OCI-LY1 (cell line): Measurements from ENCODE around the gene ITPK1.
A peak's percentile ranks its signal among the peaks of the same experiment; 100 is the strongest.
"Not testable (repeated sequence)": the region's sequence is repeated elsewhere in the genome, so short reads cannot be mapped to it uniquely, and the experiment has no call there.

Source experiments
- H2AFZ ChIP-seq: fragments of 200-600 bp; sonication (generic), shearing (Covaris generic); 2 replicates; pipeline ENCODE4 v1.6.0; 2014; ENCODE audit warnings: antibody characterized with exemption, mild to moderate bottlenecking, low read length
- H3F3A ChIP-seq: fragments of 200-600 bp; sonication (generic), shearing (Covaris generic); 2 replicates; pipeline ENCODE4 v1.6.0; 2014; ENCODE audit warnings: mild to moderate bottlenecking, antibody characterized with exemption, low read length, moderate library complexity; ENCODE audit not compliant: insufficient read depth
- H3K27ac ChIP-seq: fragments of 200-600 bp; sonication (generic); 2 replicates; pipeline ENCODE4 v1.5.1; 2014; ENCODE audit warnings: low read length, mixed run types, mild to moderate bottlenecking, low read depth; ENCODE audit not compliant: poor library complexity, severe bottlenecking
- H3K27me3 ChIP-seq: fragments of 200-600 bp; sonication (generic); 2 replicates; pipeline ENCODE4 v1.6.0; 2014; ENCODE audit warnings: antibody characterized with exemption, mild to moderate bottlenecking, low read length, moderate library complexity; ENCODE audit not compliant: insufficient read depth
- H3K36me3 ChIP-seq: fragments of 200-600 bp; sonication (generic); 2 replicates; pipeline ENCODE4 v1.6.1; 2014; ENCODE audit warnings: mild to moderate bottlenecking, antibody characterized with exemption, low read length, moderate library complexity, mixed read lengths; ENCODE audit not compliant: insufficient read depth
- H3K4me1 ChIP-seq: fragments of 200-600 bp; sonication (generic); 2 replicates; pipeline ENCODE4 v1.5.1; 2014; ENCODE audit warnings: mild to moderate bottlenecking, low read length, moderate library complexity; ENCODE audit not compliant: insufficient read depth, severe bottlenecking
- H3K4me2 ChIP-seq: fragments of 200-600 bp; sonication (generic), shearing (Covaris generic); 2 replicates; pipeline ENCODE4 v1.6.1; 2014; ENCODE audit warnings: low read length
- H3K4me3 ChIP-seq: fragments of 200-600 bp; sonication (generic); 2 replicates; pipeline ENCODE4 v1.5.1; 2014; ENCODE audit warnings: low read length, low read depth, mild to moderate bottlenecking, mixed read lengths; ENCODE audit not compliant: poor library complexity, severe bottlenecking
- H3K79me2 ChIP-seq: fragments of 200-600 bp; shearing (Covaris generic); 2 replicates; pipeline ENCODE4 v1.6.1; 2016; ENCODE audit warnings: mixed run types, low read length, mixed read lengths; ENCODE audit not compliant: insufficient read depth
- H3K9ac ChIP-seq: fragments of 200-600 bp; sonication (generic), shearing (Covaris generic); 2 replicates; pipeline ENCODE4 v1.6.1; 2014; ENCODE audit warnings: mild to moderate bottlenecking, low read length, mixed read lengths
- H3K9me2 ChIP-seq: fragments of 200-600 bp; sonication (generic), shearing (Covaris generic); 2 replicates; pipeline ENCODE4 v1.6.1; 2014; ENCODE audit warnings: low read depth, mild to moderate bottlenecking, low read length, mixed read lengths
- H3K9me3 ChIP-seq: fragments of 200-600 bp; shearing (Covaris generic); 2 replicates; pipeline ENCODE4 v1.6.1; 2014; ENCODE audit warnings: low read length, mixed read lengths
- H4K20me1 ChIP-seq: fragments of 200-600 bp; sonication (generic), shearing (Covaris generic); 2 replicates; pipeline ENCODE4 v1.6.0; 2016; ENCODE audit warnings: mild to moderate bottlenecking, low read length; ENCODE audit not compliant: insufficient read depth
- CTCF ChIP-seq: fragments of 200-600 bp; sonication (generic), shearing (Covaris generic); IDR thresholded peaks from 2 replicates; pipeline ENCODE4 v1.5.1; 2017; ENCODE audit warnings: mild to moderate bottlenecking, antibody characterized with exemption, low read length, moderate library complexity, mixed read lengths
- EZH2 ChIP-seq: fragments of 200-600 bp; sonication (generic), shearing (Covaris generic); IDR thresholded peaks from 2 replicates; pipeline ENCODE4 v1.8.0; 2017; ENCODE audit warnings: borderline replicate concordance, mixed run types, mild to moderate bottlenecking, antibody characterized with exemption, low read length, moderate library complexity, mixed read lengths

Gene ITPK1

DNA sequence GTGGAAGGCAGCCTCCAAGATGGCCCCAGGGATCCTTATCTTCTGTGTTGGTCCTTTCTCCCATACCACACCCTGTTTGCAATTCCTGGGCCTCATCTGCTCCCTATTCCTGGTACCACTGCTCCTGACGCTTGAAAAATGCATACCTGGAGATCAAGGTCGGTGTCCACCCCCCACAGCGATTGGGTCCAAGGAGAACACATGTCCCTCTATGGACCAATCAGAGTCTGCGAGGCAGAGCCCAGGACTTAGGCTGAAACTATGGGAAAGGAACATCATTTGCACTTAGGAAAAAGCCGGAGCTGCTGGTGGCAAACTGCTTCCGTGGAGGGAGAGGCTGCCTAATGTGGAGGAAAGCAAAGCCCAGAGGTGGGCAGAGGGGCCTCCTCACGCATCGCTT, 33.3 kb upstream of the ITPK1 start:
- Histone ChIP-seq H2AFZ (no peak overlapping the region), H3K27ac (no peak overlapping the region), H3K4me2 (no peak overlapping the region), H3K27me3 (no peaks in the 10 kb centered on the region), H4K20me1 (no peaks in the 10 kb centered on the region), H3K36me3 (no peaks in the 10 kb centered on the region), H3K9me3 (no peaks in the 10 kb centered on the region), H3K79me2 (no peaks in the 10 kb centered on the region), H3K9me2 (no peaks in the 10 kb centered on the region), H3F3A (no peaks in the 10 kb centered on the region), H3K4me3 (no peak overlapping the region), H3K9ac (no peak overlapping the region), H3K4me1 (peaks cover 8% of the 10 kb centered on the region)
- TF ChIP-seq EZH2: no peak

- Histone ChIP-seq H3K79me2 (no peaks in the 10 kb centered on the region), H4K20me1 (no peaks in the 10 kb centered on the region), H3K27me3 (no peaks in the 10 kb centered on the region), H3K4me3 (no peak overlapping the region), H2AFZ (no peak overlapping the region), H3K9me2 (no peaks in the 10 kb centered on the region), H3K9me3 (no peaks in the 10 kb centered on the region), H3K36me3 (no peaks in the 10 kb centered on the region), H3K27ac (no peak overlapping the region), H3K4me1 (peaks cover 8% of the 10 kb centered on the region), H3K4me2 (no peak overlapping the region), H3K9ac (no peak overlapping the region), H3F3A (no peaks in the 10 kb centered on the region)
- no peak for TF ChIP-seq EZH2
- TF ChIP-seq CTCF: no peak
Measured at GRCh38 chr14:93146119-93146518, 30.4 kb upstream of the ITPK1 start.

DNA sequence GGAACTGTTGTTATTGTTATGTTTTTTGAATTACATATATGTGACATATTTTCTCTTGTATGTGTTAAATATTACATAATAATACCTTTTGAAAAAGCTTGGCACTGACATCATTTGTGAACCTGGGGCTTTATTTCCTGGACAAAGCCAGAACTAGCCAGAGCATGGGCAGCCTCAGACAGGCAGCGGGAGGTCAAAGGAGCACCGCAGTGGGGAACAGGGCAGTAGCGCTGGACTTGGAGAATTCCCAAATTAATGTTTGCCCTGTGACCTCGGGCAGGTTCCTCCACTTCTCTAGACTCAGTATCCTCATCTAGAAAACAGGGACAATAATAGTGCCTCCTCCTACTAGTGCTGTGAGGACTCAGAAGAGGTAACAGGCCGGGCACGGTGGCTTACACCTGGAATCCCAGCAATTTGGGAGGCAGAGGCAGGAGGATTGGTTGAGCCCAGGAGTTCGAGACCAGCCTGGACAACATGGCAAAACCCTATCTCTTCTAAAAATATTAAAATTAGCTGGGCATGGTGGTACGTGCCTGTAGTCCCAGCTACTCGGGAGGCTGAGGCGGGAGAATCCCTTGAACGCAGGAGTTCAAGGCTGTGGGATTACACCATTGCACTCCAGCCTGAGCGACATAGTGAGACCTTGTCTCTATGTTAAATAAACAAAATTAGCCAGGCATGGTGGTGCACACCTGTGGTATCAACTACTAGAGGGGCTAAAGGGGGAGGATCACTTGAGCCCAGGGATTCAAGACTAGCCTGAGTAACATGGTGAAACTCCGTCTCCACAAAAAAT, 27.3 kb upstream of the ITPK1 start:
- no peak overlapping the region for H3K9ac ChIP-seq
- no peak overlapping the region for H3K4me3 ChIP-seq
- no peak overlapping the region for H3K27ac ChIP-seq
- no peaks in the 10 kb centered on the region for H3K9me2 ChIP-seq
- H3K36me3 ChIP-seq: no peaks in the 10 kb centered on the region
- no peak overlapping the region for H2AFZ ChIP-seq
- no peak overlapping the region for H3K4me2 ChIP-seq
- TF ChIP-seq EZH2: no peak
- TF ChIP-seq CTCF: no peak
- H4K20me1 ChIP-seq: no peaks in the 10 kb centered on the region
- H3K9me3 ChIP-seq: no peaks in the 10 kb centered on the region
- no peaks in the 10 kb centered on the region for H3K27me3 ChIP-seq
- no peaks in the 10 kb centered on the region for H3K79me2 ChIP-seq
- no peaks in the 10 kb centered on the region for H3K4me1 ChIP-seq
- H3F3A ChIP-seq: no peaks in the 10 kb centered on the region

GRCh38 chr14:93137864-93138263, 22.1 kb upstream of the ITPK1 start:
- no peaks in the 10 kb centered on the region for H4K20me1 ChIP-seq
- H3K36me3 ChIP-seq: no peaks in the 10 kb centered on the region
- no peak overlapping the region for H3K4me3 ChIP-seq
- no peak overlapping the region for H2AFZ ChIP-seq
- no peak overlapping the region for H3K9ac ChIP-seq
- H3K27ac ChIP-seq: no peak overlapping the region
- H3K4me2 ChIP-seq: no peak overlapping the region
- H3K4me1 ChIP-seq: no peaks in the 10 kb centered on the region
- H3K27me3 ChIP-seq: no peaks in the 10 kb centered on the region
- H3K9me3 ChIP-seq: no peaks in the 10 kb centered on the region
- TF ChIP-seq EZH2: no peak
- TF ChIP-seq CTCF: 0 out of 2 replicates have a peak, but pooled peaks have one; percentile 19
- no peaks in the 10 kb centered on the region for H3K9me2 ChIP-seq
- H3K79me2 ChIP-seq: no peaks in the 10 kb centered on the region
- H3F3A ChIP-seq: no peaks in the 10 kb centered on the region

GRCh38 chr14:93136508-93136907, 20.8 kb upstream of the ITPK1 start:
- not testable (repeated sequence) for H3K9me3 ChIP-seq, H3K4me1 ChIP-seq, H3K27ac ChIP-seq, H3K9ac ChIP-seq, H3K9me2 ChIP-seq, H4K20me1 ChIP-seq, H3K36me3 ChIP-seq, H3K4me3 ChIP-seq, H3K4me2 ChIP-seq, H3K79me2 ChIP-seq, H3F3A ChIP-seq, H3K27me3 ChIP-seq, H2AFZ ChIP-seq
